Pons (tissue), 1 donor: ENCODE data around the gene S100PBP.
"Not testable (repeated sequence)": the region's sequence is repeated elsewhere in the genome, so short reads cannot be mapped to it uniquely, and the experiment has no call there.

Source experiments
- DNase-seq: peaks from one replicate; pipeline ENCODE4 v3.0.0-alpha.2; 2016; ENCODE audit warnings: low spot score

S100PBP gene

GRCh38 chr1:32900956-32901822 is 83.7 kb downstream of the S100PBP start, which contains the start of gene TMEM54:
TSS of gene TMEM54 (minus strand) at chr1:32901389. CDS start at chr1:32901238, 151 bp downstream.
- DNase-seq = no peak

- no peak for DNase-seq
Observed at GRCh38 chr1:32901823-32902534, 84.5 kb downstream of the S100PBP start.

- DNase-seq = no peak
Observed at GRCh38 chr1:32902535-32902920, 85.1 kb downstream of the S100PBP start.

- DNase-seq = no peak
Observed at GRCh38 chr1:32903991-32904785, 86.7 kb downstream of the S100PBP start.

- DNase-seq = no peak
Observed at GRCh38 chr1:32904797-32905196, 87.3 kb downstream of the S100PBP start.

GRCh38 chr1:32905588-32905987 is 88.1 kb downstream of the S100PBP start:
- DNase-seq = not testable (repeated sequence)

GRCh38 chr1:32906654-32907053 is 89.2 kb downstream of the S100PBP start:
- no peak for DNase-seq

GRCh38 chr1:32907435-32907834 is 90.0 kb downstream of the S100PBP start:
- DNase-seq = no peak
